ENCODE results near the gene ZNF580. TPM values are rescaled to one million over a fixed set of nuclear protein-coding genes. Genes with fewer than 3 reads are reported as not detected.

Gene ZNF580
- total RNA-seq, 4 donors from 2014 or later = 15.0 to 27.9 (median 22.3) TPM

DNA sequence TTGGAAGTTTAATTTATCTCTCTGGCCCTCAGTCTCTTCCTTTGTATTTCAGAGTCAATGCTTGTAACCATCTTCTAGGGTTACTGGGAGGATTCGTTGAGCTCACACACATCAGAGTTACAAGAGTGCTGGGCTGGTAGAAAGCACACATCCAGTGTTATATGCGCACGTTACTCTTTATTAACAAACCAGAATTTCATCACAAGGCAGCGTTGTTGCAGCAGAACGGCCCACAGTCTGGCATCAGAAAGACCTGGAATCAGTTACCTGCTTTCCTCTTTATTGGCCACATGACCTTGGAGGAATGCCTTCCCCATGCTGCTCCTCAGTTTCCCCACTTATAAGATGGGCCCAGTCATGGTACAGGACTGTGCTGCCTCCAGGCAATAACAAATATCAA, 31.5 kb upstream of the ZNF580 start:
- Histone ChIP-seq H3K36me3 (peaks cover 29% of the 10 kb centered on the region), H3K27ac (no peak overlapping the region), H3K4me1 (peaks cover 37% of the 10 kb centered on the region), H3K9me3 (no peaks in the 10 kb centered on the region), H3K27me3 (no peaks in the 10 kb centered on the region), H3K4me3 (no peak overlapping the region)
- no peak for TF ChIP-seq POLR2A (IDR thresholded peaks at IDR 0.05)
- TF ChIP-seq EP300 (IDR thresholded peaks at IDR 0.05) = no peak
- TF ChIP-seq POLR2AphosphoS5 (IDR thresholded peaks at IDR 0.05) = no peak
- no peak for DNase-seq (ENCODE audit: low spot score in 2 of 2)
- WGBS = 95% methylated on average over 5 of the region's 5 CpGs

DNA sequence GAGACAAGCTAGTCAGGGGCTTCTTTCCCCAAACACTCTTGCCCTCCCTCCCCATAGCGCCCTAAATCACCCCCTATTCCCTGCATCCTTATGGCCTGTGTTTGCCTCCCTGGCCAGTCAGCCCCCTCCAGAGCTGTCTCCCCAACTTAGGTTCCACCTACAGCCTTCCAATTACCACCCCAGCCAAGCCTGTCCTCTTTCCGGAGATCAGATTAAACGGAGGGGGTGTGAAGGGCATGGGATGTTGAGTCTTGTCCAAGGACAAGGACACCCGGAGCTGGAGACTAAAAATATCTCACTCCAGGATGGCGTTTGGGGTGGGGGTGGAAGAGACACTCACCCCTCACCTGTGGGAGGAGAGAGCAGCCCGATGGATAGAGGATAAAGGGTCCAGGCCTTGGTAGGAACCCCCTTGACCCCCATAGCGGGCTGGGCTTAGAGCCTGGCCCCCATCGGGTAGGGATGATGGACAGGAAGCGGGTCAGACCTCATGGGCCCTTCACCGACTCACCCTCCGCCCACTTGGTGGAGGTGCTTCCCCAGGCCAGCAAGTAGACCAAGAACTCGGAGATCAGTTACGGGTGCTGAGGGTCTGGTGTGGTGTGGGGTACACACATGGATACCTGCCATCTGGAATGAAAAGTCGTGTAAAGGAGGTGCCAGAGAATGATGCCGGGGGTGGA, 29.4 kb upstream of the ZNF580 start:
- WGBS = 75% methylated on average over 12 of the region's 15 CpGs
- Histone ChIP-seq H3K4me3 (no peak overlapping the region), H3K36me3 (peaks cover 50% of the 10 kb centered on the region), H3K27ac (no peak overlapping the region), H3K9me3 (no peaks in the 10 kb centered on the region), H3K27me3 (no peaks in the 10 kb centered on the region), H3K4me1 (peaks cover 25% of the 10 kb centered on the region)
- no peak for TF ChIP-seq POLR2A (IDR thresholded peaks at IDR 0.05)
- no peak for TF ChIP-seq EP300 (IDR thresholded peaks at IDR 0.05)
- TF ChIP-seq, protein P1, sequence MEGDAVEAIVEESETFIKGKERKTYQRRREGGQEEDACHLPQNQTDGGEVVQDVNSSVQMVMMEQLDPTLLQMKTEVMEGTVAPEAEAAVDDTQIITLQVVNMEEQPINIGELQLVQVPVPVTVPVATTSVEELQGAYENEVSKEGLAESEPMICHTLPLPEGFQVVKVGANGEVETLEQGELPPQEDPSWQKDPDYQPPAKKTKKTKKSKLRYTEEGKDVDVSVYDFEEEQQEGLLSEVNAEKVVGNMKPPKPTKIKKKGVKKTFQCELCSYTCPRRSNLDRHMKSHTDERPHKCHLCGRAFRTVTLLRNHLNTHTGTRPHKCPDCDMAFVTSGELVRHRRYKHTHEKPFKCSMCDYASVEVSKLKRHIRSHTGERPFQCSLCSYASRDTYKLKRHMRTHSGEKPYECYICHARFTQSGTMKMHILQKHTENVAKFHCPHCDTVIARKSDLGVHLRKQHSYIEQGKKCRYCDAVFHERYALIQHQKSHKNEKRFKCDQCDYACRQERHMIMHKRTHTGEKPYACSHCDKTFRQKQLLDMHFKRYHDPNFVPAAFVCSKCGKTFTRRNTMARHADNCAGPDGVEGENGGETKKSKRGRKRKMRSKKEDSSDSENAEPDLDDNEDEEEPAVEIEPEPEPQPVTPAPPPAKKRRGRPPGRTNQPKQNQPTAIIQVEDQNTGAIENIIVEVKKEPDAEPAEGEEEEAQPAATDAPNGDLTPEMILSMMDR (IDR thresholded peaks at IDR 0.05) = no peak
- TF ChIP-seq POLR2AphosphoS5 (IDR thresholded peaks at IDR 0.05) = no peak
- DNase-seq (ENCODE audit: low spot score in 2 of 2) = no peak

DNA sequence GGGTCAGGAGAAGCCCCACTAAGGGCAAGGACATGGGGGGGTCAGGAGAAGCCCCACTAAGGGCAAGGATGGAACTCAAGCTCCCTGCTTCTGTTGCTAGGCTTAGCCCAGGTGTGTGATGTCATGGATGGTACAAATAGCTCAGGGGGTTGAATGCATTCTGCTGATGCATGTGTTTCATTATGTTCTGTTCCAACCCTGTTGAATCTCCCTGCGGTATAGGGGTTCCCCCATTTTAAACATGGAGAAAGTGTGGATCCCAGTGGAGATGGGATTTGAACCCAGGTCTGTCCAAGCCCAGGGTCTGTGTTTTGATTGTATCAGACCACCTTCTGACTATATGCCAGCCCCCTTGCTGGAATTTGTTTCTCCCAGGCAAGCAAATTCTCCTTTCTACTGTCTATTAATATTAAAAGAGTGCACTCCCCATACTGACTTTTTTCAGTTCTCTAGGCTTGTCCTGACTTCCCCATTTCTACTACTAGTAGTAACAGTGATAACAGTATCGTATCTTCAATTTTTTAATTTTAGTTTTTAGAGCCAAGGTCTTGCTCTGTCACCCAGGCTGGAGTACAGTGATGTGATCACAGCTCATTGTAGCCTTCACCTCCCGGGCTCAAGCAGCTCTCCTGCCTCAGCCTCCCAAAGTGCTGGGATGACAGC, 28.7 kb upstream of the ZNF580 start:
- H3K36me3 ChIP-seq = peaks cover 56% of the 10 kb centered on the region
- peaks cover 18% of the 10 kb centered on the region for H3K4me1 ChIP-seq
- 62% methylated on average over 3 of the region's 3 CpGs for WGBS

DNA sequence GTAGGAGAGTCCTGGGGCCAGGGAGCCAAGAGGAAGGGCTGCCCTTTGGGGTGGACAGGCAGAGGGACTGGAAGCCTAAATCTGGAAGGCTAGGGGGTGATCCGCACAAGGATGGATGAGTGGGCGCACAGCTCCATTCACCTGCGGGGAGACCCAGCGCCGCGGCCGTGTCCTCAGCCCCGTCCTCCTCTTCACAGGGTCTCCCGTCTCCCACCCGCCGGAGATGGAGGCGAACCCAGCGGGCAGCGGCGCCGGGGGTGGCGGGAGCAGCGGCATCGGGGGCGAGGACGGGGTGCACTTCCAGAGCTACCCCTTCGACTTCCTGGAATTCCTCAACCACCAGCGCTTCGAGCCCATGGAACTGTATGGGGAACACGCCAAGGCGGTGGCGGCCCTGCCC, 27.4 kb upstream of the ZNF580 start:
- Histone ChIP-seq H3K27me3 (no peaks in the 10 kb centered on the region), H3K4me1 (peaks cover 15% of the 10 kb centered on the region), H3K27ac (no peak overlapping the region), H3K4me3 (no peak overlapping the region), H3K36me3 (peaks cover 65% of the 10 kb centered on the region), H3K9me3 (no peaks in the 10 kb centered on the region)
- 92% methylated on average over 24 of the region's 27 CpGs for WGBS
- TF ChIP-seq, protein P1 (IDR thresholded peaks at IDR 0.05) = no peak
- TF ChIP-seq EP300 (IDR thresholded peaks at IDR 0.05) = no peak
- no peak for TF ChIP-seq POLR2AphosphoS5 (IDR thresholded peaks at IDR 0.05)
- TF ChIP-seq POLR2A (IDR thresholded peaks at IDR 0.05) = no peak
- DNase-seq (ENCODE audit: low spot score in 2 of 2) = no peak

More for the DNA sequence above, 28.7 kb upstream of the ZNF580 start:
- no peak overlapping the region for H3K27ac ChIP-seq
- DNase-seq (ENCODE audit: low spot score in 2 of 2) = no peak
- H3K27me3 ChIP-seq = no peaks in the 10 kb centered on the region
- H3K4me3 ChIP-seq = no peak overlapping the region
- no peaks in the 10 kb centered on the region for H3K9me3 ChIP-seq
- TF ChIP-seq POLR2A (IDR thresholded peaks at IDR 0.05) = no peak
- no peak for TF ChIP-seq EP300 (IDR thresholded peaks at IDR 0.05)
- no peak for TF ChIP-seq POLR2AphosphoS5 (IDR thresholded peaks at IDR 0.05)
- TF ChIP-seq, protein P1 (IDR thresholded peaks at IDR 0.05) = no peak

DNA sequence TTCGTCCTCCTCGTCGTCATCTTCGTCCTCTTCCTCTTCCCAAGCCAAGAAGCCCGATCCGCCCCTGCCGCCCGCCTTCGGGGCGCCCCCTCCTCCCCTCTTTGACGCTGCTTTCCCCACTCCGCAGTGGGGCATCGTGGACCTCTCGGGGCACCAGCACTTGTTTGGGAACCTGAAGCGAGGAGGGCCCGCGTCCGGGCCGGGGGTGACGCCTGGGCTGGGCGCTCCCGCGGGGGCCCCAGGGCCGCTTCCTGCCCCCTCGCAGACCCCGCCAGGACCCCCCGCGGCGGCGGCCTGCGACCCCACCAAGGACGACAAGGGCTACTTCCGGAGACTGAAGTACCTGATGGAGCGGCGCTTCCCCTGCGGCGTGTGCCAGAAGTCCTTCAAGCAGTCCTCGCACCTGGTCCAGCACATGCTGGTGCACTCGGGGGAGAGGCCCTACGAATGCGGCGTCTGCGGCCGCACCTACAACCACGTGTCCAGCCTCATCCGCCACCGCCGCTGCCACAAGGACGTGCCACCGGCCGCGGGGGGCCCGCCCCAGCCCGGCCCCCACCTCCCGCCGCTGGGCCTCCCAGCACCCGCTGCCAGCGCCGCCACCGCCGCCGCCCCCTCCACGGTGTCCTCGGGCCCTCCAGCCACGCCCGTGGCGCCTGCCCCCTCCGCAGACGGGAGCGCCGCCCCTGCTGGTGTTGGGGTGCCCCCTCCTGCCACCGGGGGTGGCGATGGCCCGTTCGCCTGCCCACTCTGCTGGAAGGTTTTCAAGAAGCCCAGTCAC, 26.7 kb upstream of the ZNF580 start:
- 89% methylated on average over 15 of the region's 75 CpGs for WGBS
- TF ChIP-seq POLR2A (IDR thresholded peaks at IDR 0.05) (no peak), EP300 (IDR thresholded peaks at IDR 0.05) (no peak), POLR2AphosphoS5 (IDR thresholded peaks at IDR 0.05) (no peak)
- TF ChIP-seq, protein P1 (IDR thresholded peaks at IDR 0.05) = no peak
- H3K27ac ChIP-seq = no peak overlapping the region
- no peaks in the 10 kb centered on the region for H3K9me3 ChIP-seq
- peaks cover 15% of the 10 kb centered on the region for H3K4me1 ChIP-seq
- no peak for DNase-seq (ENCODE audit: low spot score in 2 of 2)
- peaks cover 64% of the 10 kb centered on the region for H3K36me3 ChIP-seq
- H3K27me3 ChIP-seq = no peaks in the 10 kb centered on the region
- no peak overlapping the region for H3K4me3 ChIP-seq
